HG03571 (cell line): ENCODE data around the gene AMH.
A peak's percentile ranks its signal among the peaks of the same experiment; 100 is the strongest.
"Not testable (repeated sequence)": the region's sequence is repeated elsewhere in the genome, so short reads cannot be mapped to it uniquely, and the experiment has no call there.

Experiments used
- ATAC-seq: cut with Tn5 transposase; IDR thresholded peaks from one replicate; pipeline ENCODE4 v1.9.1; 2021; ENCODE audit not compliant: unreplicated experiment

Gene AMH

DNA sequence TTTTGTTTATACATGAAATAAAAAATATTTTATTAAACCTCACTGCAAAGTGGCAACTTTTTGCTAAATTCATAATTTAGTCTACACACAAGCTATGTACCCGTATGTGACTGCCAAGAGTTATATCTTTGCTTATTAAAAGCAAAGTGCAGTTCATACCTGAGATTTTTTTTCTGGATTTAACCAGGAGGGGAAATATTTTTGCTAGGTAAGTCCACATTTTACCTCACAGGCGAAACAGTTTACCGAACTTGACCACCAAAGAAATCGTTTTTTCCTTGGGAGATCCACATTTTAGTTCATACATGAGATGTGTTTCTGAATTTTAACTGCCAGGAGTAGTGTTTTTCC, 19.3 kb downstream of the AMH start:
- no peak for ATAC-seq

DNA sequence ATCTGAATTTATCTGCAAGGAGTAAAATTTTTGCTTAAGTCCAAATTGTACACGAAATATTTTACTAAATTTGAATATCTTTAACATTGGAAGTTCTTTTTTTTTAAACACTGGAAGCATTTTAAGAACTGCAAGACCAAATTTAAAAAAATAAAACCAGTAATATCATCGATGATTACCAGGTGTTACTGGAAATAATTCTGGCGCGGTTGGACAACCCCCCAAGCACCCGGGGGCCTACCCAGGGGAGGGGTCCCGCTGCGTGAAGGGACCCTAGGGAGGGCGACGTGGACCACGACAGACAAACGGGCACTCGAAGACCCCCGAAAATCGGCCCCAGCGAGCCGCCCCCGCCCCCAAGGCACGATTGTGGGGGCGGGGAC, 19.7 kb downstream of the AMH start:
- no peak for ATAC-seq

DNA sequence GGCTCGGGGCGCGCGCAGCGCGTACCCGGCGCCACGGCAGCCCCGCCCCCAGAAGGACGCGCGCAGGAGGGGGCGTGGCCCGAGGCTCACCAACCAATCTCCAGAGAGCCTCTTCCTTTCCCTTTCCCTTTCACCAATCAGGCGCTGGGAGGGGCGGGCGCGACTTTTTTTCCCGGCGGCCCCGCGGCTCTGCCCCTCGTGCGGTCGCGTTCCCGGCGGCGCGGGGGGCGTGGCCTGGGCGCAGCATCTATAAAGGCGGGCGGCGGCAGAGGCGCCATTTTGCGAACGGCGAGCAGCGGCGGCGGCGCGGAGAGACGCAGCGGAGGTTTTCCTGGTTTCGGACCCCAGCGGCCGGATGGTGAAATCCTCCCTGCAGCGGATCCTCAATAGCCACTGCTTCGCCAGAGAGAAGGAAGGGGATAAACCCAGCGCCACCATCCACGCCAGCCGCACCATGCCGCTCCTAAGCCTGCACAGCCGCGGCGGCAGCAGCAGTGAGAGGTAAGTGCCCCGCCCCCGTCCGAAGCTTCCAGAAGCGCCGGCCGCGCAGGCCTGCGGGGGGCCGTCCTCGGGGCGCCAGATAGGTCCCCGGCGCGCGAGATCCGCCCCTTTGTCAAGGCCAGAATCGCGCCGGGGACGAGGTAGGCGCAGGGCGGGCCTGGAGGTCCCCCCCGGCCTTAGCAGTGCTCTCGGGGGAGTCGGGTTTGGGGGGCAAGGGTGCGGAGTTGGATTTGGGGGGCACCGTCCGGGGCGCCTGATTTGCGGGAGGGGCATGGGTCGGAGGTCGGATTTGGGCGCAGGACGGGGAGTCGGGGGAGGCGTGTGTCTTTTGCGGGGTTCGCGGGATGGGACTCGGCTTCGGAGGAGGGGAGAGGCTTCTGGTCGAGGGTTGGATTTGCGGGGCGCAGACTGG, 20.4 kb downstream of the AMH start:
- ATAC-seq: peak; percentile 39

DNA sequence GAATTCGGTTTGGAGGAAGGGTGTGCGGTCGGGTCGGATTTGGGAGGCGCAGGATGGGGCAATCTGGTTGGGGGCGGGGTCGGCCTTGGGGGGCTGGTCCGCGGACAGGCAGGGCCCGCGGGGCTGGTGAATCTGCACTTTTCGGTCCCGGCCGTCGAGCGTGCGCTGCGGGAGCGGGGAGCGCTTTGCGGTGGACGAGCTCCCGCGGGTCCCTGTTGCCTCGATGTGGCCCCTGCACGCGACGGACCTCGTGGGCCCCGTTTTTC, 21.0 kb downstream of the AMH start:
- ATAC-seq: no peak

DNA sequence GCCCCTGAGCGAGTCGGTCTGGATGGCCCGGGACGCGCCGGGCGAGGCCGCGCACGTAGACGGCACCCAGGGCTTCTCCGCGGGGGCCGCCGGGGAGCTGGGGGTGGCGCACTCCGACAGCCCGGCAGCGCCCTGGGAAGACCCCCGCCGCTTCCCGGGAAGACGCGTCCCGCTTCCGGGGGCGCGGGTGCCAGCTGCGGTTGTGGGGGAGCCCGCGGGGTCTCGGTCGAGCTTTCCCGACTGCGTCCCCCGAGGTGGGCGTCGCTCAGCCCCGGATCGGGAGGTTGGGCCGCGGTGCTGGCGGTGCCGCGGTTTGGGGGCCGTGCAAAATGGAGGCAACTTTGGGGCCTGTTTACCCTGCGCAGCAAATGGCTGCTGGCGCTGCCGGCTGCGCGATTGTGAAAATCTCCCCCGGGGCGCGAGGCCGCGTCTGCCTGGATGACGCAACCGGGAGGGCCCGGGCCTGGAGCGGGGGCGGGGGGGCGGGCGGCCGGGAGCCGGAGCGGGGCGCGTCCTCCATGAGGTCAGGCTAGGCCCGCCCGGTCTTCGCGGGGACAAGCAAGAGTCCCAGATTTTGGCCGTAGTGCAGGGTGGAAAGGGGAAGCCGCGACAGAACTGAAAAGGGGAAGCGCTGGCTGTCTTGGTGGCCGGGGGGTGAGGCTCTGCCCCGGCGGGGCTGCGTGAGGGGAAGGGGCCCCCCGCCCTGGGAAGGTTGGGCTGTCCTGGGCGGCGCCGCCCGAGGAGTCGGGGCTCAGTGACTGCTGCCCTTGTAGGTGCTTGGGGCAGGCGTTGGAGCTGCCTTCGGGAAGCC, 21.5 kb downstream of the AMH start:
- ATAC-seq: no peak

DNA sequence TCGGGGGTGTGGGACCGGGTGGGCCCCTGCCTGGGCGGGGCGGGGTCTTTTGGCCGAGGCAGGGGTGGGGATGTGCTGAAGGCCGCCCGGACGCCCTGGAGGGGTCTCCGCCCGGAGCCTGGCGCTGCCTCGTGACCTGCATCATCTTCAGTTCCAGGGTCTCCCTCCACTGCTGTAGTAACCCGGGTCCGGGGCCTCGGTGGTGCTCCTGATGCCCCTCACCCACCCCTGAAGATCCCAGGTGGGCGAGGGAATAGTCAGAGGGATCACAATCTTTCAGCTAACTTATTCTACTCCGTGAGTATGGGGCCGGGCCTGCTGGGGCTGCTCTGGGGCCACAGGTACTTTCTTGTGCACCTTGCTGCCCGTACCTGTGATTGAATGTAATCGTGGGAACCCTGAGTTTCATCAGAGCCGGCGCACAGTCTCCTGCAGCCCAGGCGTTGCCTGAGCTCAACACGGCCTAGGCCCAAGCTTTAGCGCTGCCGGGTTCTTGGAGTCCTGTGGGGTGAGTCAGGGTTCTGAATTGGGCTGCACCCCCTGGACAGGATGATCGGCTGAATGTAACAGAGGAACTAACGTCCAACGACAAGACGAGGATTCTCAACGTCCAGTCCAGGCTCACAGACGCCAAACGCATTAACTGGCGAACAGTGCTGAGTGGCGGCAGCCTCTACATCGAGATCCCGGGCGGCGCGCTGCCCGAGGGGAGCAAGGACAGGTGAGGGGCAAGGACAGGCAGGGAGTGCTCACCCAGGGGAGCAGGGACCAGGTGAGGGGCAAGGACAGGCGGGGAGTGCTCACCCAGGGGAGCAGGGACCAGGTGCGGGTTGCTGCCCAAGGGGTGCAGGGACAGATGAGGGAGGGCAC, 22.3 kb downstream of the AMH start:
- no peak for ATAC-seq

DNA sequence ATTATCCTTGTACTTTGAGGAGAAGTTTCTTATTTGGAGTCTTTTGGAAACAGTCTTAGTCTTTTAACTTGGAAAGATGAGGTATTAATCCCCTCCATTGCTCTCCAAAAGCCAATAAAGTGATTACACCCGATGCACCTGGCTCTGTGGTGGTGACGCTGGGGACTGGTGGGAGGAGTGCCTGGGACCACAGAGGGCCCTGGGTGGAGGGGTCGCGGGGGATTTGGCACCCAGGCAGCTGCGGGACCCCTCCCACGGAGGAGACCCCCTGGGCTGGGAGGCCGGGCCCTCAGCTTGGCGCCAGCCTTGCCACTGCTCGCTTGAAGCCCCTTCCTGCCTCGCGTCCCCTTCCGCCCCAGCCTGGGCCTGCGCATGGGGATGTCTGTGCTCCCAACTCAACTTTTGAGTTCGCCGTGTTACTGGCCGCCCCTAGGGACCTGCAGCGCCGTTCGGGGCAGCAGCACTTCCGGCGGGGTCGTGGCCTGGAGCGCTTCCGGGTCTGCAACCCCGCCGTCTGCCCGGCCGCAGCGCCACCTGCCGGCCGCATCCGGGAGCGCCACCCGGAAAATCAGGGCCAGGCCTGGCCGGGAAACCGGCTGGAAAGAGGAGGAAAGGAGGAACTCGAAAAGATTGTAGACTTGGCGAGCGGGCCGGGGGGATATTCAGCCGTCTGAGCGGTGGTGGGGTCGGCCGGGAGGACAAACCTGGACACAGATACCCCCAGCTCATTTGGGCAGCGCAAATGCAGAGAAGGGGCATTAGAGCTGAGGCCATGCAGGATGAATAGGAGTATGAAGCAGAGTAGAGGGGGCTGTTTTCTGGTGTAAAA, 24.4 kb downstream of the AMH start:
- no peak for ATAC-seq

DNA sequence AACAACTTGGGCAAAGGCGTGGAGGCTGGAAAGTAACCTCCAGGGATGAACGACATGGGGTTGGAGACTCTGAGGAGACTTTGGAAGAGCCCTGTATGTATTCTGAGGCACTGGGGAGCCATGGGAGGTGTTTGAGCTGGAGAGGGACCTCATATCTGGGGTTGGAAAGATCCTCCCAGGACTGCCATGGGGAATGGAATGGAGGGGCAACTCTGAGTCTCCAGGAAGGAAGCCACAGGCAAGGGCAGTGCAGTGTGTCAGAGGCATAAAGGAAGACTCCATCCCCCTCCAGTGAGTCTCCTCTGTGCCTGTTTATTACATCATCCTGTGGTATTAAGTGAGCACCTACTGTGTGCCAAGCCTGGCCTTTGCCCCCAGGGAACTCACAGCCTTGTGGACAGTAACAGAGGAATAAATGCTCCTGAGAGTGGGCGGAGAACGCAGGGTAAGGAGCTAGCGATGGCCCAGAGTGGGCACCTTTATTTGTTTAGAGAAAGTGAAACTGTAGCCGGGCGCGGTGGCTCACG, 25.1 kb downstream of the AMH start:
- ATAC-seq: no peak

DNA sequence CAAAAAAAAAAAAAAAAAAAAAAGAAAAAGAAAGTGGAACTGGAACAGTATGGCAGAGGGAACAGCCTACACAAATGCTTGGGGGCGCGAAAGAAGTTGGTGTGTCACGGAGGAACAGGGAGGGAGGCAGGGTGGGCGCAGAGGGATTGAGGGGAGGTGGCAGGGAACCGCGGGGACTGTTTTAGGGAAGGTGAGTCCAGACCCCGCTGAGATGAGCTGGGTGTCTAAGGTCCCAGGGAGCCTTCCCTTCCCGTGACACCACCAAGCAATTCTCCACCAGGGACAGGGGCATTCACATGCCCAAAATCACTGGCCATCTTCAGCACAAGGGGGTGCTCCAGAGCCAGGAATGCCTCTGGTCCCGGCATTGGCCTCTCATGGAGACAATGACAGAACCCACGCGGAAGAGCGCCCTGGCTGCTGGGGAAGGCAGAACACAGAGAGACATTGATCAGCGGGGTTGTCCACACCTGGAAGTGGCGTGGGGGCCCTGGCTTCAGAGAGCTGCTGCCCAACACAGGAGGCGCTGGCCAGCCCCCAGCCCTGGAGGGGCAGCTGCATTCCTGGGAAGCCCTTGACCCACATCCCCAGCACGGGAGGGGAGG, 25.9 kb downstream of the AMH start:
- ATAC-seq: no peak

DNA sequence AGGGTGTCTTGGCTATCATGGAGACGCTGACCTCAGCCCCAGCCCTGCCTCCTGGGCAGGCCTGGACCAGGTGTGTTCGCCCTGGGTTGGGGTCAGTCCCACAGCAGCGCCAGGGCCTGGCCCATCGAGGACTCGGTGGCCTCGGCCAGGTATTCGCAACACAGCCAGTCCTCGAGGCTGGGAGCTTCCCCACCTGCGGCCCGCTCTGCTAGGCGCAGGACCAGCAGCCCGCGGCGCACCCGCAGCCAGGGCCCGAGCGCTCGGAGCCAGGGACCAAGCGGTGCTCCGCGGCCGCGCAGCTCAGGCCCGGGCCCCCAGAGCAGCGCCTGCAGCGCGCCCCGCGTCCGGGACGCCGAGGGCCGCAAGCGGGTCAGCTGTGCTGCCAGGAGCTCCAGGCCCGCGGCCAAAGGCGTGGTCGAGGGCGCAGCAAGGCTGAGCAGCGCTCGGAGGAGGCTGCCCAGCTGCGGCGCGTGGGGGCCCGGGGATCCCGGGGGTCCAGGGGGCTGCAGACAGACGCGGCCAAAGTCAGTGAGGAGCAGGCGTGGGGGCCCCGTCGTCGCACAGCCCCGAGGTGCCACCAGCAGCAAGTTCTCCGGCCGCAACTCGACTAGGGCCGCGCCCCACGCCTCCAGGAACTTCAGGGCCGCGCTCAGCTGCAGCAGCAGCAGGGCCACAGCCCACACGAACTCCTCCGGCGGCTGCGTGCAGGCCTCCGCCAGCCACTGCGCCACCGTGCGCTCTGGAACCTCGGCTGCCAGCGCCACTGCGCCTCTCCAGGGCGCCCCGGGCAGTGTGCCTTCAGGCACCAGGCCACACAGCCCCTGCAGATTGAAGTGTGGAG, 26.7 kb downstream of the AMH start:
- no peak for ATAC-seq

DNA sequence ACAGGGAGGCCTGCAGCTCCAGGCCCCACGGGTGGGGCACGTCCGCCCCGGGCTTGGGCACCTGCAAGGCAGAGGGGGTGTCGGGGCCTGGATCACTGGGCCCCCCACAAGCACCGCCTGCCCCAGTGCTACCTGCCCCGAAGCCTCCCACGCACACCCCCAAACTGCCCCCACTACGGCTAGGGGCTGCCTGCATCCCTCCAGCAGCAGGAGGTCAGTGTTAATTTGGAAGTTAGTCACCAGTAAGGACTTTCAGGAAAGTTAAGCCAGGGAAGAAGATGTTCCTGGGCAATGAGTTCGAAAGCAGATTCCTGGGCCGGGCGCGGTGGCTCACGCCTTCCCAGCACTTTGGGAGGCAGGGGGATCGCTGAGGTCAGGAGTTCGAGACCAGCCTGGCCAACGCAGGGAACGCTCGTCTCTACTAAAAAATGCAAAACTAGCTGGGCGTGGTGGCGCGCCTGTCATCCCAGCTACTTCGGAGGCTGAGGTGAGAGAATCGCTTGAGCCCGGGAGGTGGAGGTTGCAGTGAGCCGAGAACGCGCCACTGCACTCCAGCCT, 27.4 kb downstream of the AMH start:
- no peak for ATAC-seq

DNA sequence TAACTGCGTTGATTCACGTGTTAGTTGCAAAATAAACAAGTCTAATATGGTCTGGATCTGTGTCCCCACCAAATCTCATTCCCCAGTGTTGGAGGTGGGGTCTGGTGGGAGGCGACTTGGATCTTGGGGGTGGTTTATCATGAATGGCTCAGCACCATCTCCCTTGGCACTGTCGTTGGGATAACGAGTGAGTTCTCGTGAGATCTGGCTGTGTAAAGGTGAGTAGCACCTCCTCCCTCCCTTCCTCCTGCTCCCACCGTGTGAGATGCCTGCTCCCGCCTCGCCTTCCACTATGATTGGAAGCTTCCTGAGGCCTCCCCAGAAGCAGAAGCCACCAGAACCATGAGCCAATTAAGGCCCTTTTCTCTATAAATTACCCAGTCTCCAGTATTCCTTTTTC, 28.0 kb downstream of the AMH start:
- no peak for ATAC-seq

DNA sequence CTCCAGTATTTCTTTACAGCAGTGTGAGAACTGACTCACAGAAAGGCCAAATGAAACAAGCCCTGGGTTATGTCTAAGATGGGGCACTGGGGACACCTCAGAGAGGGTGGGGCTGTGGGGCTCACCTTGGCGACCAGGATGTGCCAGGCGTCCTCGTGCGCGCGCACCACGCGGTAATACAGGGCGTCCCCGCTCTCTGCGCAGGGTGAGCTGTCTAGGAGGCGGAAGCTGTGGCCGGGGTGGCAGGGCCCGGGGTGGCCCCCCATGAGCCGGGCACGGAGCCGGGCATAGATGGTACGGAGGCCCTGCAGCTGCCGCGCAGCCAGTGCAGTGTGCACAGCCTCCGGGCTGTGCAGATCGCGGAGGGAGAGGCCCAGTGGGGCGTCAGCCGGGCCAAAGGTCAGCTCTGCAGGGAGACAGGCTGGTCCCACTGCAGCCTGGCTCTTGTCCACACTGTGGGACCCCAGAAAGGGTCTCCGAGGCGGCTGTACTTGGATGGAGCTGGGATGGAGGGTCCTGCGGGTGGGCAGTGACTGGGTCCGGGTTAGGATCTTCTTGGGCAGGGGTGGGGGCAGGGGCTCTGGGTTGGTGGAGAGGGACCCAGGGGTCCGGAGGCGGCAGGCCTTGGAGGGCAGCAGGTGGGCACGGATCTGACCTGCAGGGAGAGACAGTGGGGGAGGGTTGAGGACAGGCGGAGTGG, 29.5 kb downstream of the AMH start:
- ATAC-seq: no peak

DNA sequence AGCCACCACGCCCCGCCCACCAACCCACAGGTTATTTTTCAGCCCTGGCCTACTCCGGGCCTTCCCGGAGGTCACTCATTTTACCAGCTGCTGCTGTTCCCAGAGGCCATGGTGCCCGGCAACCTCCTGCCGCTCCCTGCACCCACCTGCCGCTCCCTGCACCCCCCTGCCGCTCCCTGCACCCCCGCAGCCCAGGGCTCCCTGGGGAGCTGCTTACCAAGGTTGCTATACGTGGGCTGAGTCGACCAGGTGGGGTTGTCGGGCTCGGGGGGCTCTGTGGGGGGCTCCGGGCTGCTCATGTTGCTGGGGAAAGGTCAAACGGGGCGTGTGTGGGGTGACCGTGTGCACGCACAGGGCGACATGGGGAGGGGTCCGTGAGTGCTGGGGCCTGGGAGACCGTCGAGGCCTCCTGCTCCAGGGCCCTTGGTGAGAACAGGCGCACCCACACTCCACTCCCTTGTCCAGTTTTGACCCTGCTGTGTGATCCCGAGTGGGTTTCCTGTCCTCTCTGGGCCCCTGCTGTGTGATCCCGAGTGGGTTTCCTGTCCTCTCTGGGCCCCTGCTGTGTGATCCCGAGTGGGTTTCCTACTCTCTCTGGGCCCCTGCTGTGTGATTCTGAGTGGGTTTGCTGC, 31.6 kb downstream of the AMH start:
- no peak for ATAC-seq

DNA sequence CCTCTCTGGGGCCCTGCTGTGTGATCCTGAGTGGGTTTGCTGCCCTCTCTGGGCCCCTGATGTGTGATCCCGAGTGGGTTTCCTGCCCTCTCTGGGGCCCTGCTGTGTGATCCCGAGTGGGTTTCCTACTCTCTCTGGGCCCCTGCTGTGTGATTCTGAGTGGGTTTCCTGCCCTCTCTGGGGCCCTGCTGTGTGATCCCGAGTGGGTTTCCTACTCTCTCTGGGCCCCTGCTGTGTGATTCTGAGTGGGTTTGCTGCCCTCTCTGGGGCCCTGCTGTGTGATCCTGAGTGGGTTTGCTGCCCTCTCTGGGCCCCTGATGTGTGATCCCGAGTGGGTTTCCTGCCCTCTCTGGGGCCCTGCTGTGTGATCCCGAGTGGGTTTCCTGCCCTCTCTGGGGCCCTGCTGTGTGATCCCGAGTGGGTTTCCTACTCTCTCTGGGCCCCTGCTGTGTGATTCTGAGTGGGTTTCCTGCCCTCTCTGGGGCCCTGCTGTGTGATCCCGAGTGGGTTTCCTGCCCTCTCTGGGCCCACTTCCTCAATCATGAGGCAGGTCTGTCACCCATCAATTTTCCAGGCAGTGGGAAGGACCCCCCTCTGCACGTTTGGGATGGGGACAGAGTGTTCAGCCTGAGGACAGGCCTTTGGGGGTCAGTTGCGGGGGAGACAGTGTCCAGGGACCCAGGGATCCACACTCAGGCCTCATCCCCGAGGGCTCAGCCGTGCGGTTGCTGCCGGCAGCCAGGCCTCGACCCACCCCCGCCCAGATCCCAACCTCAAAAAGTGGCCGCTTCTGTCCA, 32.3 kb downstream of the AMH start:
- ATAC-seq: not testable (repeated sequence)

DNA sequence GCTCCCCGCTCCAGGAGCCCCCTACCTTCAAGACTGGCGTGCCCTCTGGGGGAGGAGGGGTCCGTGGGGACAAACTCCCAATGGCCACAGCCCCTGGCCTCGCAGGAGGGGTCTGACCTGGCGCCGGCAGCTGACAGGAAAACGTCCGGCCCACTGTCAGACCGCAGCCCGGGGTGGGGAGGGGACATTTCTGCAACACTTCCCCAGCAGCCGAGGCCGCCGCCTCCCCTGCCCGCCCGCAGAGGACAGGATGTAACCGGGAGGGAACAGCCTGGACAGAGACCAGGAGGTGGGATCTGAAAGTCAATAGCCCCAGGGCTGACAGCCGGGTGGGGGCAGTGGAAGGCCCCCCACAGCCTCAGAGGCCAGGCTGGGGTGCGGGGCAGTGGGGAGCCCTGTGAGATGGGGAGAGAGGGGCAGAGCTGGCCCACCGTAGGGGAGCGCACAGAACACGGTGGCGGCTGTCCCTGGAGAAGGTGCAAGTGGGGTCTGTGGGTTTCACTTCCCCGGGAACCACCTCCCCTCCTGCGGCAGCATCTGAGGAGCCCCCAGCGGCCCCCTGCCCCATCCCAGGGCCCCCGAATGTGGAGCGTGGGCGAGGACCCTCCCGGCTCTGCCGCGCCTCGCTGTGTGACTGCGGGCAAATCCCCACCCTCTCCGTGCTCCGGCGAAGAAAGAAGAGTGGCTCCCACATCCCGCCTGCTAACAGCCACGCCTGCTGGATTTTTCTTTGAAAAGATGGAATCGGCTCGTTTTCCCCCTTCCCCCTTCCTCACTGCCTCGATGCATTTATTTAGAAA, 33.1 kb downstream of the AMH start, which contains the start of gene PEAK3:
Gene PEAK3, minus strand, starts transcription at position 114 of the 800 bp plus-strand sequence. CDS start 1,244 bp downstream, outside the sequence.
- ATAC-seq: no peak
